ENCODE measurements around the gene KL.

GRCh38 chr13:33004511-33004910 is 11.7 kb upstream of the KL start:
- TF ChIP-seq ZNF274 (IDR thresholded peaks at IDR 0.05; ENCODE audit: low read depth, low read length) (no peak), YY1 (IDR thresholded peaks at IDR 0.05; ENCODE audit: insufficient read depth, insufficient read length) (no peak)
